ENCODE results near the gene BATF3.

The BATF3 gene

DNA sequence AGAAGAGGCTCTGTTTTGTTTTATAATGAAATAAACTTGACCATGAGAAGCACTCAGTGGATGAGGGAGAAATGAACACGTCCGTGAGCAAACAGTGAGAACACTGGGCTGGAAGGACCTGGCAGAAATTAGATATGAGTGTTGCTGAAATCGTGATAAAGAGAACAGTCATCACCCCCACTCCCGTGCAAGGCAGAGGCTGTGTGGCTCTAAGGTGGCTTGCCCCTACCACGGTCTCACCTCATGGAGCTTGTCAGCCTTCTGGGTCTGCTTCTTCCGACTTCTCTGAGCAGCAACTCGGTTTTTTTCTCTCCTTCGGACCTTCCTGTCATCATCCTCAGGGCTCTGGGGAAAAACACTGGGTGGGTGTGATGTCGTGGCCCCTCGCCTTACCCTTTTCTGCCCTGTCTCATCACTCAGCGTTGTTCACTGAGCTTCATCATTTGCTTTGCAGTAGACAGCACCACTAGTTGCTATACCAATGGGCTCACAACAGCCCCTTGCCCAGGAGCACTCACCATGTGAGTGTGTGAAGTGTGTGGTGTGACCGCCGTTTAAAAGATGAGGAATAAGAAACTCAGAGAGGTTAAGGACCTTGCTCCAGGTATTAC lies 2.8 kb downstream of the BATF3 start:
- no peak overlapping the region for H3K4me3 ChIP-seq (ENCODE audit: low read length)
- TF ChIP-seq, protein P1, sequence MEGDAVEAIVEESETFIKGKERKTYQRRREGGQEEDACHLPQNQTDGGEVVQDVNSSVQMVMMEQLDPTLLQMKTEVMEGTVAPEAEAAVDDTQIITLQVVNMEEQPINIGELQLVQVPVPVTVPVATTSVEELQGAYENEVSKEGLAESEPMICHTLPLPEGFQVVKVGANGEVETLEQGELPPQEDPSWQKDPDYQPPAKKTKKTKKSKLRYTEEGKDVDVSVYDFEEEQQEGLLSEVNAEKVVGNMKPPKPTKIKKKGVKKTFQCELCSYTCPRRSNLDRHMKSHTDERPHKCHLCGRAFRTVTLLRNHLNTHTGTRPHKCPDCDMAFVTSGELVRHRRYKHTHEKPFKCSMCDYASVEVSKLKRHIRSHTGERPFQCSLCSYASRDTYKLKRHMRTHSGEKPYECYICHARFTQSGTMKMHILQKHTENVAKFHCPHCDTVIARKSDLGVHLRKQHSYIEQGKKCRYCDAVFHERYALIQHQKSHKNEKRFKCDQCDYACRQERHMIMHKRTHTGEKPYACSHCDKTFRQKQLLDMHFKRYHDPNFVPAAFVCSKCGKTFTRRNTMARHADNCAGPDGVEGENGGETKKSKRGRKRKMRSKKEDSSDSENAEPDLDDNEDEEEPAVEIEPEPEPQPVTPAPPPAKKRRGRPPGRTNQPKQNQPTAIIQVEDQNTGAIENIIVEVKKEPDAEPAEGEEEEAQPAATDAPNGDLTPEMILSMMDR (conservative IDR thresholded peaks at IDR 0.05; ENCODE audit: low read length) = no peak
- DNase-seq (ENCODE audit: low read depth) = no peak

DNA sequence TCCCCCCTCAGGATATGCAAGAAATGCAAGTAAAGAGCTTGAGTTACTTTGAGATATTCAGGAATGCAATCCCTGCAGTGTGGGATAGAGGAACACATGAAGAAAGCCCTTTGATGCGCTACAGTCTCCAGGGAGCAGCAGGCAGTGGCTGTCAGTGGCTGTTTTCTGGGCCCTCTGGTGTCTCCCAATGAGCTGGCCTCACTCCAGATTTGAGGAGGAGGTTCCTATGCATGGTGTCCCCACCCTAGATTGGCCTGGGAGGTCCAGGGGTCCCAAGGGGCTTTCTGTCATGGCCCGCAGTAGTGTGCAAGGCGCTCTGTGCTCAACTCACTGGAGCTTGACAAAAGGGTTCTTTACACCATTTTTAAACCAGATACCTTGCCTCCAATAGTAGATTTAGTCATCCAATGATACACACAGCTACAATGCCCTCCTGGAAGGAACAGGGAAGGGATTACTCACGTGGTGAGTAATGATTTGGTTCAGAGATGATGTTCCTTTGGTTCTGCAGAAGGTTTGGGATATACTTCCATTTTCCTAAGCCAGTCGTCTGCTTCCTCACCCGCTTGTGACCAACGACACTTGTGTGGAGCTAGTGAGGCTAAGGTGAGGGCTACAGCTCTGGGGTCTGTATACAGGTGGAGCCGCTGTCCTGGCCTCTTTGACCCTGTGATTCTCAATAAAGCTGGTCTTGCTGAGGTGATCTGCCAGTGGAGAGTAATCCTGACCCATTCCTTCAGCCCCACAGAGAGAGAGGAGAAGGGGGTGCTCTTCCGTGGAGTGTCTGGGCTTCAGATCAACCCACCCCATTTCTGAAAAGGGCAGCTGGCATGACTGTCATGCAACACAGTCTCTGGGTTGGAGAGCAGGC lies 6.6 kb downstream of the BATF3 start:
- TF ChIP-seq, protein P1 (conservative IDR thresholded peaks at IDR 0.05; ENCODE audit: low read length) = no peak

DNA sequence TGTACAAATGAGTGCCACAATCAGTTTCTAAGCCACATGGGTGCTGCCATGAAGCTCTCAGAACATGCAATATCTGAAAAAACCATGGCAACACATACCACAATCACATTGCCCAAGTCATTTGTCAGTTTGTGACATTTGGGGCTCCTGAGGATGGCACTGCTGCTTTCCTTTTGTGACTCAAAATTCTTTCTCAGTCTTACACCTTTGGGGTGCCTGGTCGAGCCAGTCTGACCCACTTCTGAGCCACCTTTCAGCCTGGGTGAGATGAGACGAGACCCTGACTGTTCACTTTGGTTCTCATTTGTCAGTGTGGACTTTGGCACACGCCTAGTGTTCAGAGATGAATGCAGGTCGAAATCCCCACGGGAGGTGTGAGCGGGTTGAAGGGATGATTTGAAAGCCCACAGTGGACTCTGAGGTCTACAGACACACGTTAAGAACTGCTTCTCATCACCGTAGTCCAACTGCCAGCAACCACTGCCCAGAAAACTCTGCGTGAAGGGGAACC lies 8.0 kb downstream of the BATF3 start:
- H3K4me3 ChIP-seq (ENCODE audit: low read length) = no peak overlapping the region
- TF ChIP-seq, protein P1 (conservative IDR thresholded peaks at IDR 0.05; ENCODE audit: low read length) = no peak

More for the DNA sequence above, 6.6 kb downstream of the BATF3 start:
- no peak for DNase-seq (ENCODE audit: low read depth)
- no peak overlapping the region for H3K4me3 ChIP-seq (ENCODE audit: low read length)

DNA sequence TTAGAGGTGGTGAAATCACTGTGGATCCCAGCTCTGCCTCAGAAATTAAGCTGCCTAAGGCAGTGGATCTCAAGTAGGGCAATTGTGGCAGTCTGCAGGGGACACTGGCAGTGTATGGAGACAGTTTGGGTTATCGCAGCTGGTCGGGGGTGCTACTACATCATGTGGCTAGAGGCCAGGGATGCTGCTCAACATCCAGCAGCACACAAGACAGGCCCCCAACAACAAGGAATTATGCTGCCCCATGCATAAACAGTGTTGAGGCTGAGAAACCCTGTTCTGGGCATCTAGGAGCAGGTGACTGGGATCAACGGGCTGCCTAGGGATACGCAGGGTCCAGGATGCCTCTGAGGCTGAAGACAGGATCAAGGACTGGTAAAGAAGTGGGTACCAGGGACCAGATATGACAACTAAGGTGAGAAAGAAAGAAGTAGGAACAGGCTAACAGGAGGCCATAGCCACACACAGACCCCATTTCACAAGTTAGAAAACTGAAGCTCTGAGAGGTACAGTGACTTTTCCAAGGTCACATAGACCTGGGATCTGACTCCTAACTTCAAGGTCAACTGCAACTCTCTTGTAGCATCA lies 8.7 kb downstream of the BATF3 start:
- H3K4me3 ChIP-seq (ENCODE audit: low read length) = no peak overlapping the region
- TF ChIP-seq, protein P1 (conservative IDR thresholded peaks at IDR 0.05; ENCODE audit: low read length) = no peak
- no peak for DNase-seq (ENCODE audit: low read depth)

More for the DNA sequence above, 8.0 kb downstream of the BATF3 start:
- no peak for DNase-seq (ENCODE audit: low read depth)

DNA sequence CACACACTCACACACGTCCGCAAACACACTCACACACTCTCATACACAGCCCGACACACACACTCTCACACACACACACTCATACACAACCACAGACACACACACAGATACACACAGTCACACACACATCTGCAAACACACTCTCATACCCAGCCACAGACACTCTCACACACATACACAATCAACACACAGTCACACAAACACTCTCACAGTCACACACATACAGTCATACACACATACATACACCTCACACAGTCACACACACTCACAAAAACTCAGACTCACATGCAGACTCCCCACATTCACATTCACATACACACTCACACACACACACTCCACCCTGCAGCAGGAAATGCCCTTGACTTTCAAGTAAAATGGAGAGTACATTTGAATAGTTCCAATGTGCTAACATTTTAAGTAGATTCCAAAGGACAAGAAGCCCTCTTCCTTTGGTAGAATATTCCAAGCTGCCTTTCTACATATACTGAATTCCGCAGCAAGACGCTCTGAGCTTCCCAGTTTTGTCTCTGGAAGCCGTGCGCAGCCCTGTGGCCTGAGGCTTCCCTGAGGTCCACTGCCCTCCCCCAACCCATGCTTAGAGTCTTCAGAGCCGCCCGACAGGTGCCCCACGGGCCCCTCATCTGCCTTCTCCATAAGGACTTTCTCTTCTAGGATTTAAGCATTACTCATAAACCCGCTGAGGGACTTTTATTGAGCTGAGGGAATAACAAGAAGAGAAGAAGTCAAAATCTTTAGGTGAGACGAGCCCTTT lies 9.7 kb downstream of the BATF3 start:
- TF ChIP-seq, protein P1 (conservative IDR thresholded peaks at IDR 0.05; ENCODE audit: low read length) = no peak
- no peak overlapping the region for H3K4me3 ChIP-seq (ENCODE audit: low read length)
- DNase-seq (ENCODE audit: low read depth) = no peak

DNA sequence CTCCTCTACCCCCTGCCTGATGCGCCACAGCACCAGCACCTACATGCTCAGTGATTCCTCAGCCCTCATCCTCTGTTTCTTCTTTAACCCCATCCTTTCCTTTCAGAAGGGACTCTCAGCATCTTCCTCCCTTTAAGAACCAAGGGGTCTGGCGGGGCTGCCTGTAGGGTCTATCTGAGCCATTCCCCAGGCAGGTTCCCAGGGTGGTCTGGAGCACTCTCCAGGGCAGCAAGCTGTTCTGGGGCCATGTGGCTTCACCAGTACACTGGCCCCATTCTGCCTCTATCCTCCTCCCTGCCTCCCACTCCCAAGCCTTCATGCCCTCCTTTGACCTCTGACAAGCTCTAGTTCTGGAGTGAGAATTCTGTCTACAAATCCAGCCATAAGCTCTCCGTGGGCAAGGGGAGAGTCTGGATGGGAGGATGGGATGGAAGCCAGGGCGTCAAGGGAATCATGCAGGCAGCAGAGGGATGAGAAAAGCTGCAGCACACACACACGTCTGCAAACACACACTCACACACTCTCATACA lies 10.4 kb downstream of the BATF3 start:
- H3K4me3 ChIP-seq (ENCODE audit: low read length) = no peak overlapping the region
- DNase-seq (ENCODE audit: low read depth) = no peak
- TF ChIP-seq, protein P1 (conservative IDR thresholded peaks at IDR 0.05; ENCODE audit: low read length) = no peak
